Suprapubic skin (tissue), 4 donors: ENCODE data around the gene P2RY12.

Source experiments
- POLR2A ChIP-seq, 2 donors: fragments of 450-650 bp; IDR thresholded peaks; one replicate each; pipeline ENCODE4 v1.6.1; 2017; ENCODE audit warnings: antibody characterized with exemption in 2 of 2, mild to moderate bottlenecking in 2 of 2, moderate library complexity in 2 of 2
- POLR2AphosphoS5 ChIP-seq, 3 donors: sonication (generic); formaldehyde crosslinking; IDR thresholded peaks; one replicate each; pipeline ENCODE4 v1.6.1; 2017; ENCODE audit warnings: antibody characterized with exemption in 3 of 3
- TF ChIP-seq, protein P1 (sequence below), 2 donors: fragments of 200-600 bp in 1 of 2; fragments of 450-650 bp in 1 of 2; sonication (generic) in 1 of 2; IDR thresholded peaks; one replicate each; pipeline ENCODE4 v1.5.1; 2016 to 2019; ENCODE audit warnings: antibody characterized with exemption in 2 of 2, mild to moderate bottlenecking in 1 of 2, moderate library complexity in 1 of 2

- TF ChIP-seq, protein P1, sequence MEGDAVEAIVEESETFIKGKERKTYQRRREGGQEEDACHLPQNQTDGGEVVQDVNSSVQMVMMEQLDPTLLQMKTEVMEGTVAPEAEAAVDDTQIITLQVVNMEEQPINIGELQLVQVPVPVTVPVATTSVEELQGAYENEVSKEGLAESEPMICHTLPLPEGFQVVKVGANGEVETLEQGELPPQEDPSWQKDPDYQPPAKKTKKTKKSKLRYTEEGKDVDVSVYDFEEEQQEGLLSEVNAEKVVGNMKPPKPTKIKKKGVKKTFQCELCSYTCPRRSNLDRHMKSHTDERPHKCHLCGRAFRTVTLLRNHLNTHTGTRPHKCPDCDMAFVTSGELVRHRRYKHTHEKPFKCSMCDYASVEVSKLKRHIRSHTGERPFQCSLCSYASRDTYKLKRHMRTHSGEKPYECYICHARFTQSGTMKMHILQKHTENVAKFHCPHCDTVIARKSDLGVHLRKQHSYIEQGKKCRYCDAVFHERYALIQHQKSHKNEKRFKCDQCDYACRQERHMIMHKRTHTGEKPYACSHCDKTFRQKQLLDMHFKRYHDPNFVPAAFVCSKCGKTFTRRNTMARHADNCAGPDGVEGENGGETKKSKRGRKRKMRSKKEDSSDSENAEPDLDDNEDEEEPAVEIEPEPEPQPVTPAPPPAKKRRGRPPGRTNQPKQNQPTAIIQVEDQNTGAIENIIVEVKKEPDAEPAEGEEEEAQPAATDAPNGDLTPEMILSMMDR (IDR thresholded peaks at IDR 0.05), result no peak
- TF ChIP-seq POLR2A (IDR thresholded peaks at IDR 0.05) (no peak), POLR2AphosphoS5 (IDR thresholded peaks at IDR 0.05) (no peak)
These were observed 19.8 kb upstream of the P2RY12 start for GRCh38 chr3:151404316-151404715.
